ENCODE data around the gene DRAXIN.

DRAXIN gene

DNA sequence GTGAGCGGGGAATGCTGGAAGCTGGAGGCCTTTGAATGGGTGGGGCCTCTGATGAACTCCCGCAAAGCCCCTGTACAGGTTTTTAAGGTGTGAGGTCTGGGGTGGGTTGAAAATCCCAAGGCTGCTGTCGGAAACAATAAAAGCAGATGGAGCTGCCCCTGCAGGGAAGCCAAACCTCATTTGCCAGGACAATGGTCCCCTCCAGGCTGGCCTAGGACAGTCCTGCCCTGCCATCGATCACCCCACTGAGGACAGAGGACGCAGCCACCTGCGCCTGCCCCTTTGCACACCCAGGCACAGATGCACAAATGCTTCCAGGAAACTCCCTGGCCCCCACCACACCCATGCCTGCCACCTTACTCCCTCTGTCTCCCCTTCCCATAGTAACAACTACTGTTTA is 4.4 kb downstream of the DRAXIN start:
- FAIRE-seq (no peak), DNase-seq (ENCODE audit: insufficient read length, low spot score) (no peak)
- TF ChIP-seq, protein P1, sequence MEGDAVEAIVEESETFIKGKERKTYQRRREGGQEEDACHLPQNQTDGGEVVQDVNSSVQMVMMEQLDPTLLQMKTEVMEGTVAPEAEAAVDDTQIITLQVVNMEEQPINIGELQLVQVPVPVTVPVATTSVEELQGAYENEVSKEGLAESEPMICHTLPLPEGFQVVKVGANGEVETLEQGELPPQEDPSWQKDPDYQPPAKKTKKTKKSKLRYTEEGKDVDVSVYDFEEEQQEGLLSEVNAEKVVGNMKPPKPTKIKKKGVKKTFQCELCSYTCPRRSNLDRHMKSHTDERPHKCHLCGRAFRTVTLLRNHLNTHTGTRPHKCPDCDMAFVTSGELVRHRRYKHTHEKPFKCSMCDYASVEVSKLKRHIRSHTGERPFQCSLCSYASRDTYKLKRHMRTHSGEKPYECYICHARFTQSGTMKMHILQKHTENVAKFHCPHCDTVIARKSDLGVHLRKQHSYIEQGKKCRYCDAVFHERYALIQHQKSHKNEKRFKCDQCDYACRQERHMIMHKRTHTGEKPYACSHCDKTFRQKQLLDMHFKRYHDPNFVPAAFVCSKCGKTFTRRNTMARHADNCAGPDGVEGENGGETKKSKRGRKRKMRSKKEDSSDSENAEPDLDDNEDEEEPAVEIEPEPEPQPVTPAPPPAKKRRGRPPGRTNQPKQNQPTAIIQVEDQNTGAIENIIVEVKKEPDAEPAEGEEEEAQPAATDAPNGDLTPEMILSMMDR (IDR thresholded peaks at IDR 0.05; ENCODE audit: insufficient read depth, missing control alignments): no peak

DNA sequence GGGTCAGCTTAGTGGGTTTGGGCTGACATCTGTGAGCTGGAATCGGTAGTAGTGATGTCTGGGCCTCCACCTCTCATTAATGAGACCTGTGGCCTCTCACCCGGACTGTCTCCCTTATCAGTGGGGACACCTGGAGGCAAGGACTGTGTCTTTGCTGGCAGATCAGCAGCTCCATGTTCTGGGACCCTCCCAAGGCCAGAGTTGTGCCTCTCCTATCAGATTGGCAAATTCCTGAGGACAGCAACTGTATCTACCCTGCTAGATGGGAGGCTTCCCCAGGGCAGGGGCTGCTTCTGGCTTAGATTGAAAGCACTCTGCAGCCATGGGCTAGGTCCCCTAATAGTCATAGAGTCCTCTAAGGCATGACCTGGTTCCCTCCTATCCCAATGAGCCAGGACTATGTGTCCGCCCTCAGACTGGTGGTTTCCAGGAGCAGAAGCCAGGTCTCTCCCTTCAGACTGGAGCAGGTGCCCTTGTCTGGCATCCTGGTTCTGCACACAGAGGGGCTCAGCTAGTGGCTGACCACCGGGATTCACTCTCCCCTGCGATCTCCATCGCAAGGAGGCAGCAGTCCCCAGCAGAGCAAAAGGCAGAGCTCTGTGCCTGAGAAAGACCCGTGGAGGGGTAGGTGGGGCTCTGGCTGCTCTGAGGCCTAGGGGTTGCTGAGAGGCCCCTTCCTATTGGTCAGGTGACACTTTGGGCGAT is 5.8 kb downstream of the DRAXIN start:
- DNase-seq (ENCODE audit: insufficient read length, low spot score) (no peak), FAIRE-seq (no peak)
- TF ChIP-seq, protein P1 (IDR thresholded peaks at IDR 0.05; ENCODE audit: insufficient read depth, missing control alignments): no peak

DNA sequence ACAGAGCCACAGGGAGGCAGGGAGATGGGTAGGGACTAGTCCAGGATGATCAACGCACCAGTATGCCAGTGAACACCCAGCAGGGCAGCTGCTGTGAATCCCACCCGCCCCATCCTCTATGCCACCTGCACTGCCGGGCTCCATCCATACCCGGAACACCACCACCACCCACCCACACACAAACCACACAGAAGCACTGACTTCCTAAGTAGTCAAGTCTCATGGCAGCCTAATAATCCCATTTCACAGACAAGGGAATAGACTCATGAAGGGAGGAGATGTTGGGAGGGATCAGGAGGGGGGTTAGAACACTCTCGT is 6.3 kb downstream of the DRAXIN start:
- TF ChIP-seq, protein P1 (IDR thresholded peaks at IDR 0.05; ENCODE audit: insufficient read depth, missing control alignments): no peak
- DNase-seq (ENCODE audit: insufficient read length, low spot score): no peak
- no peak for FAIRE-seq

DNA sequence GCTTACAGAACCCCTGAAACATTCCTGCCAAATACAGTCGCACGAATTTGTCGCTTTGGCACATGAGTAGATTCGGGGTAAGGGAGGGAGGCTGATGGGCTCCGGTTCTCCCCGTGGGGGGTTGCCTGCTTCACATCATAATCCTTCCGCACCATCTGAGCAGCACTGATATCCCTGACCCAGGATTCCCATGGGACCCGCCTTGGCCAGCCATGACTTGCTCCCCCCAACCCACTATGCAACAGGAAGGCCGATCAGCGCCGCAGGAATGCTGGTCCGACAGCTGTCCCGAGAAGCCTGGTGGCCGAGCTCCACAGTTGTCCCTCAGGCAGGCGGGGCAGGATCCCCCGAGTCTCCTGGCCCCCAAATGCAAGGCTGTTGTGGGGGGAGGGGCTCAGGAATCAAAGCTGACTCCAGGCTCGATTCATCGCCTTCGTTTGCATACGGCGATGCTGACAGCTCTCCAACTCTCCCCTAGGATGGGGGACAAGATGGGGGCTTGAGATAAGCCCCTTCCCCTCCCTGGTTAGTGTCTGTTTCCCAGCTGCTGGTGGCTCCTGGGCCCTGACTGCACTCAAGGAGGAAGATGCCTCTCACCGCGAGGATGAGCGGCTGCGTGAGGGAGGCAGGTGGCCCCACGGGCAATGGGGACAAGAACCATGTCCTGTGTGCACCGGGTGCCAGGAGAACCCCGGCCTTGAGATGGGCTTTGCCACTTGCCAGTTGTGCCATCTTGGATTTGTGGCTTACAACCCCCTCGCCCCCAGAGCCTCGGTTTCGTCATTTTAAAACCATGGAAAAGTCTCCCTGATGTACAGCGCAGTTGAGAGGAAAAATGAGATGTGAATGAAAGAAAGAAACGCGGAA is 9.3 kb downstream of the DRAXIN start:
- DNase-seq (ENCODE audit: insufficient read length, low spot score) (peak; percentile 68), FAIRE-seq (no peak)

DNA sequence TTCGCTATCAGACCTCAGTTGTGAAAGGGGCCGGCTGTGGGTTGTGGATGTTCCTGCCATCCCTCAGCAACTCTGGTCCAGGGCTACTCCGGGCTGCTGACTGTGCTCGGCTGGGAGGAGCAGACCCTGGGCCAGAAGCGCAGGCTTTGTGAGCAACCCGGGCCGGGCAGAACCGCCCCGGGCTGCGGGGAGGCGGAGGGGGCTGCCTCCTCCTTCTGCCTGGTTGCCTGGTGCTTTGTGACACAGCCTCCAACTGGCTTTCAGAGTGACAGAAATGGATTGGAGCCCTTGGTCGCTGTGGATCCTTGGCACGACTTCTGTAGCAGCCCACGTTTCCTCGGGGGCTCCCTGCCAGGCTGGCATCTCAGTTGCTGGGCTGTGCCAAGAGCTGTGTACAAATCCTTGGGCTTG is 10.0 kb downstream of the DRAXIN start:
- FAIRE-seq: no peak
- TF ChIP-seq, protein P1 (IDR thresholded peaks at IDR 0.05; ENCODE audit: insufficient read depth, missing control alignments): no peak
- no peak for DNase-seq (ENCODE audit: insufficient read length, low spot score)

More for the DNA sequence above, 9.3 kb downstream of the DRAXIN start:
- TF ChIP-seq, protein P1 (IDR thresholded peaks at IDR 0.05; ENCODE audit: insufficient read depth, missing control alignments): no peak

DNA sequence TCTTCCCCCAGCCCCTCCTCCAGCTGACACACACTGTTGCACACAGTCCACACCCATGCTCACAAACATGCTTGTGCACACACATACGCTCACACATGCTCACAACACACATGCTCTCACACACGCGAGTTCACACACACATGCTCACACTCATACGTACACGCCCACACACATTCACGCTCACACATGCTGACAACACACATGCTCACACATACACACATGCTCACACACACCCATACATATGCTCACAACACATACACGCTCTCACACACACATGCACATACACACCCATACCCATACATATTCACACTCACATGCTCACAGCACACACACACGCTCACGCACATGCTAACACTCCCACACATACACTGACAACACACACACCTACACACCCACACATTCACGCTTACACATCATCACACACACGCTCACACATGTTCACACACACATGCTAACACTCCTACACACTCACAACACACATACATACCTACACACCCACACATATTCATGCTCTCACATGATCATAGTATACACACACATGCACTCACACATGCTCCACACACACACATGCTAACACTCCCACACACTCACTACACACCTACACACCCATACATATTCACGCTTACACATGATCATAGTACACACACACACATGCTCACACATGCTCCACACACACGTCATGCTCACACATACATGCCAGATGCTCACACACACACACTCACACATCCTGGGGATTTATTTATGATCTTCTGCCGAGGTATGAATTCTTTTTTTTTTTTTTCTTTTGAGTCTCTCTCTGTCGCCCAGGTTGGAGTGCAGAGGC is 10.7 kb downstream of the DRAXIN start:
- no peak for DNase-seq (ENCODE audit: insufficient read length, low spot score)
- TF ChIP-seq, protein P1 (IDR thresholded peaks at IDR 0.05; ENCODE audit: insufficient read depth, missing control alignments): no peak
- no peak for FAIRE-seq

All from D721Med (cell line).